GM19452 (cell line): ENCODE results near the gene B4GALNT3.

Source experiments
- ATAC-seq: cut with Tn5 transposase; IDR thresholded peaks from one replicate; pipeline ENCODE4 v1.9.1; 2021; ENCODE audit not compliant: unreplicated experiment

Gene B4GALNT3

DNA sequence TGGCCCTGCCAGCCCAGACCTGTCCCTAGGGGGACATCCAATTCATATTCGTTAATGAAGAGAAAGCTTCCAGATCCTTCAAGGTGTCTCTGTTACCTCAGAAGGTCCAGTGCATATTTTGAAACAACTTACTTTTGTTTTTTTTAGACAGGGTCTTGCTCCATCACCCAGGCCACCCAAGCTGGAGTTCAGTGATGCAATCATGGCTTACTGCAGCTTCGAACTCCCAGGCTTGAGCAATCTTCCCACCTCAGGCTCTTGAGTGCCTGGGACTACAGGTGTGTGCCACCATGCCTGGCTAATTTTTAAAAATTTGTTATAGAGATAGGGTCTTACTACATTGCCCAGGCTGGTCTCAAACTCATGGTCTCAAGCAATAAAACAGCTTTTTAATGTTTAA lies 48.4 kb downstream of the B4GALNT3 start:
- no peak for ATAC-seq

DNA sequence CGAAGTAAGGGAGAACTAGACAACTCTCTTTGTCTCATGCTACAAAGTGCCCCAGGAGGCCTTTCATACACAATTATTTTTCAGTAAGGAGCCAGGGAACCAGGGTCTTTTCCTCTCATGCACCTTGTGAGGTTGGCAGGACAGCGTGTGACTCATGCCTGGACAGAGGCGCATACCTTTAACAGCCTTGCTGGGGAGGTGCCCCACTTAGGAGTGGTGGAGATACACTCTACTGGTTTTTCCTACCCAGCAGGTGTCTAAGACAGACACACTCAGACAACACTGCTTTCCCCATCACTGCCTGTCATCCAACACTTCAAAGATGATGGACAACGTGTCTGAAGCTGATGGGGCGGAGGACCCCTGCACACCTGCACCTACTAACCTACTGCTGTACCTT lies 49.1 kb downstream of the B4GALNT3 start:
- no peak for ATAC-seq

DNA sequence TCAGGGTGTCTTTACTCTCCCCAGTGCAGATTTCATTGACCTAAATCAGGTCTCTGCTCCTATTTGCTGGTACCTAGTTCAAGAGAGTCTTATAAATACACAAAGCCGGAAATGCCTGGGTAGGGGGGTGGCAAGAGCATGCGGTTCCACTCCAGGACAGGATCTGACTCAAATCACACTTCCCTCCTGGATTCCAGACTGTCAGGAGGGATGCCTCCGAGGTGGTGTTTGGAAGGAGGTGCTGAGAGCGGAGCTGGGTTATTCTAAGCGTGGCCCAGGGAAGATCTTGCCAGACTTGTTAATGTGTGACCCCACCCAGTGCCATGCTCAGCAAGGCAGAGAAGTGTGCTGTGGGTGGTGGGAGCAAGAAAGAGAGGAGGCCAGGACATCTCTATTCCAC lies 49.8 kb downstream of the B4GALNT3 start:
- no peak for ATAC-seq

DNA sequence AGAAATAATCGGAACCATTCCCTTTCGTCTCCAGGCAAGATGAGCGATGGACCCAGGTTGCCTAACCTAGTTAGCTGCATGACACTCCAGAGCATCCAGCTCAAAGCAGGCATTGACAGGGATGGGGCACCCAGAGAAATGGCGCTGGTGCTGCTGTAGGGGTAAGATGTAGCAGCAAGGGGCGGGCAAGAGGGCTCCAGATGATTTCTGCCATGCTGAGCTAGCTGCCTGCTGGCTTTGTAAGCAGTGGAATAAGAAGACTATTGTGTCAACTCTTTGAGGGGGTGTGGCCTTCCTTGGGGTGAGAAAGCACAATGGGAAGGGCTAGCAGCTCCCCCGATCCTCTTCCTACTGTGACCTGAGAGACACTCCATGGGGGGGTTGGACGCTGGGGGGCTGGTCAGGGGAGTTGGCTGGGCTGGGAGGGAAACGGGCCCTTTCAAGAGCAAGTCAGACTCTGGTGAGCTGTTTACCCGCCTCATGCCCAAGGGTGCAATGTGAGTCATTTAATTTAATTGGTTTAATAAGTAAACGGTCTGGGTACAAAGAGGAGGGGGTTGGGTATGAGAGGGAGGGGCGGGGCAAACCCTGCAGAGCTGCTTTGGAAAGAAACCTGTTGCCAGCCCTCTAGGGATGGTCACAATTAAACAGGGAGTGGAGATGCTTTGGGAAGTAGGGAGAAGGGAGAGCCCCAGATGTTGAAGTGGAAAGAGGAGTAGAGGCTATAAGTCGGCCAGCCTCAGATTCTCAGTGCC lies 50.5 kb downstream of the B4GALNT3 start:
- ATAC-seq, result no peak

DNA sequence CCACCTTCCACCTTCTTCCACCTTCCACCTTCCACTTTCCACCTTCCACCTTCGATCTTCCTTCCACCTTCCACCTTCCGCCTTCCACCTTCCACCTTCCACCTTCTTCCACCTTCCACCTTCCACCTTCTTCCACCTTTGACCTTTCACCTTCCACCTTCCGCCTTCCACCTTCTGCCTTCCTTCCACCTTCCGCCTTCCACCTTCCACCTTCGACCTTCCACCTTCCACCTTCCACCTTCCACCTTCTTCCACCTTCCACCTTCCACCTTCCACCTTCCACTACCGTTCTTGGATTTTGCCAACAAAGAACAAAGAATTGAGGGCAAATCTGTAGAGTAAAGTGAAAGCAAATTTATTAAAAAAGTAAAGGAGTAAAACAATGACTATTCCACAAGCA lies 53.2 kb downstream of the B4GALNT3 start:
- no peak for ATAC-seq

DNA sequence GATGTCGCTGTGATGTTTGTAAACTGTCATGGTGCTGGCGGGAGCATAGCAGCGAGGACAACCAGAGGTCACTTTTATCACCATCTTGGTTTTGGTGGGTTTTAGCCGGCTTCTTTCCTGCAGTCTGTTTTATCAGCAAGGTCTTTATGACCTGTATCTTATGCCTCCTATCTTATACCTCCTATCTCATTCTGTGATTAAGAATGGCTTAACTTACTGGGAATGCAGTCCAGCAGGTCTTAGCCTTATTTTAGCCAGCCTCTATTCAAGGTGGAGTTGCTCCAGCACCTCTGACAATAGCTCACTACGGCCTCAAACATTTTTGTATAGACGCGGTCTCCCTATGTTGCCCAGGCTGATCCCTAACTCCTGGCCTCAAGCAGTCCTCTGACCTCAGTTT lies 53.7 kb downstream of the B4GALNT3 start:
- ATAC-seq, result no peak

DNA sequence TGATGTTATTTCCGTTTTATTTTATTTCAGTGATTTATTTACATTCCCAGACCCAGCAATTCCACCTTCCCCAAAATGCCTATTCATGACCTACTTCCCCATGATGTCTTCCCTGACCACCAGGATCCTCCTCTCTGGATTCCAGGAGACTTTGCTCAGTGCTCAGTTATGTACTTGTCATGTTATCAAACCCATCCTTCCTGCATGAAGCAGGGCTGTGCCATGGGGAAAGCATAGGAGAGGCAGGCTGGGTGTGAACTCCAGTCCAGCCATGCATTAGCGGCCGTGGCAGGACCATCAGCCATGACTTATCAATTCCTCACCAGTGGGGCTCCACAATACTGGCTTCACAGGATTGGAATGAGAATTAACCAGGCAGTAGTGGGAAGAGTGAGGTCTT lies 57.8 kb downstream of the B4GALNT3 start:
- no peak for ATAC-seq

DNA sequence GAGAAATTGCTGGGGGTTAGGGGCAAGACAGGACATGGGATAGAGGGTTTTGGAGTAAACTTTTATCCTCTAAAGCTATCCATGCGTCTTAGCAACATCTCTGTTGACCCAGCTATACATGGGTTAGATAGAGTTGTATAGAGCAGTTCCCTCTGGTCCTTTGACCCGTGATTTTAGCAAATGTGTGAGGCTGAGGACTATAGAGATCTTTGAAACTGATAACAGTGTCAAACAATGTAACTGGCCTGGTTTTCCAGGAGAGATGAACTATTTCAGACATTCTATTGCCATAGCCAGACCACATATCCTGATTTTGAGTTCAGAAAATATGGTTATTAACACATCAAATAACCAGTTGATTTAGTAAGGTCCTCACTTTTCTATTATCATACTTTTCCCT lies 60.4 kb downstream of the B4GALNT3 start:
- no peak for ATAC-seq

DNA sequence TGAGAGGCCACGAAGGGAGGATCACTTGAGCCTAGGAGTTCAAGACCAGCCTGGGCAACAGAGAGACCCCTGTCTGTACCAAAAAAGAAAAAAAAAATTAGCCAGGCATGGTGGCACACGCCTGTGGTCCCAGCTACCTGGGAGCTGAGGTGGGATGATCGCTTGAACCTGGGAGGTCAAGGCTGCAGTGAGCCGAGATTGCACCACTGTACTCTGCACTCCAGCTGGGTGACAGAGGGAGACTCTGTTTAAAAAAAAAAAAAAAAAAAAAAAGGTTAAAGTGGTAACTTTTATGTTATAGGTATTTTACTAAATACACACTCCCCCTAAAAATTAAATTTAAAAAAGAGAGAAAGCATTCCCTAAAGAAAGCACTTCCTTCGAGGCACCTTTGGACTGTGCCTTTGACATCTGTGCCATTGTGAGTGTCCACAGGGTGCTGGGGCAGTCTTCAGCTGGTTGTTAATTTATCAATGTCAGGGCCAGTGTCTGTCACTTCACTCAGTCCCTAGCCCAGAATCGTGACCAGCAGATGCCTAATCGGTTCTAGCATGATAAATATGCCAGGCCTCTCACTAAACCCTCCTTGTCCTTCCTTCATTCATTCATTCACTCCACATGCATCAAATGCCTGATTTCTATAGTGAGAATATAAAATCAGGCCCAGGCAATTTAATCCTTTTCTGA lies 63.1 kb downstream of the B4GALNT3 start:
- ATAC-seq, result no peak

DNA sequence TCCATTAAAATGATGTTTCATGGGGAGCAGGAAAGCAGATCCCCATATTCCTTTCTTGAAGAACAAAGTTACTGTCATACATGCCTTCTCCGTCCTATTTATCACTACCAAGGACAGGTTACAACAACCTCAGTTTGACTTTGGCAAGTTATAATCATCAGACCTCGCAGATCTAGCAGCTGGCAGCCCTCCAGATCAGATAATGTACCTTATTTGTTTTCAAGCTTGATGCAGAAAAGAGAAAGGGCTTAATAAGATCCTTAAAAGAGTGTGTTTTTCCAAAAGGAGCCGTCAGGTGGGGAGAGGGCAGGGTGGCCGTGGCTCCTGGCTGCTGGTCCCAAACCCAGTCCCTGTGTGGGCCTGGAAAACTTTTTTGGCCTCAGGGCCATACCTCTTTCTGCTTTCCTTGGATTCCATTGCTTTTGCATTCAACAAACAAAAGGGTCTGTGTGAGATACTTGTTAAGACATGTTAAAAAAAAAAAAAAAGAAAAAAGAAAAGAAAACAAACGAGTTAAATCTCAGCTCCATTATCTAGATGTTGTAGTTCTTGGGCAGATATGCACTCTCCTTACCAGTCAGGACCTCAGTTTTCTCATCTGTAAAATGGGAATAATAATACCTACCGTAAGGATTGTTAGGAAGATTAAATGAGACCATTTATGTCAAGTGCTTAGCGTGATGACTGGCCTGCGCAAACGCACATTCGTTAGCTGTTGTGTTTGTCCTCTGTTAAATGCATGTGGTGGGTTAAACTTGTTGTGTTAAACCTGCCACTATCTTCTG lies 64.6 kb downstream of the B4GALNT3 start:
- no peak for ATAC-seq

DNA sequence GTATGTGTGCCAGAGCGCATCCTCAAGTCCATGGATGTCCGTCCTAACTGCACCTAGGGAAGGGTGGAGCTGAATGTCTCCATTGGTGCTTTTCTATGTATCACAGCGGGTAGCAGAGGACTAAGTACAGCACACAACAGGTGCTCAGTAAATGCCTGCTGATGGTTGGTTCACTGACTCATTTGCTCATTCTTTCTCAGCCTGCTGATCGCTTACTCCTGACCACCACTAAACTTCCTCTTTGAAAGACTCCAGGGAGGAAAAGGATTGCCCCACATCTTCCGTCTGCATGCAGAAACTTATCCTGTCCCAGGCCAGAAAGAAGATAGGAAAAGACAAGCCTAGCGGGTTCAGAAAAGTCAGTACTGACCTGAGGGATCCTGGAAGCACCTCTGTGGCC lies 66.3 kb downstream of the B4GALNT3 start:
- ATAC-seq, result no peak

DNA sequence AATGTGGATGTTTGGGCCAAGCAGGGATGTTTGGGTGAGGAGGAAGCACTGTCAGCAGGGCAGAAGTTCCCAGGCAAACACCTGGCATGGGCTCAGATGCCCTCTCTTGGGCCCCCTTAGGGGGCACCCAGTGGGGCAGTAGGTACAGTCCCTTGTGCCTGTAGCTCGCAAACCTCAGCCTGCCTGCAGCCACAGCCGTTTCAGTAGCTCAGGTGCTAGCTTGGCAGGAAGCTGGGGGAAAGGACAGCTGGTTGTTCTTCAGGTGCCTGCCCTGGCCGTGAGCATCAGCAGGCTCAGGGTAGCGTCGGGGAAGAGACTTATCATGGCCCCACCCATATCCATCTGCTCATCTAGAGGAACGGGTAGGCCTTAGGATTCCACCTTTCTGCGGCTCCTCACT lies 67.5 kb downstream of the B4GALNT3 start:
- no peak for ATAC-seq

DNA sequence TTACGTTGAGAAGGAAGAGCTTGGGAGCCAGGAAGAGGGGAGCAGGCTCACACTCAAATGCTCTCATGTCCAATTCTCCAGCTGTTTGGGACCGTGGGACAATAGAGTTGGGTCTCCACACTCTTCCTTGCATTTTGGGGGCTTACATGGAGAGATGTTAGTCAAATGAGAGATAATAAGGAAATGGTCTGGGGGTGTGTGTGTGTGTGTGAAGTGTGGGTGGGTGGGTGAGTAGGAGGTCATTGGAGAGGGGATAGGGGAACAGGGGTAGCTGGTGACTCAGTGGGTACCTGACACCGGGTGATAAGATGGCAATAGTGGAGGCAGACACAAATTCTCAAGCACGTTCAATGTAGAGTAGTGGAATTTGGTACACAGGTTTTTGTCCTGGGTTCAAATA lies 68.0 kb downstream of the B4GALNT3 start:
- ATAC-seq, result no peak

DNA sequence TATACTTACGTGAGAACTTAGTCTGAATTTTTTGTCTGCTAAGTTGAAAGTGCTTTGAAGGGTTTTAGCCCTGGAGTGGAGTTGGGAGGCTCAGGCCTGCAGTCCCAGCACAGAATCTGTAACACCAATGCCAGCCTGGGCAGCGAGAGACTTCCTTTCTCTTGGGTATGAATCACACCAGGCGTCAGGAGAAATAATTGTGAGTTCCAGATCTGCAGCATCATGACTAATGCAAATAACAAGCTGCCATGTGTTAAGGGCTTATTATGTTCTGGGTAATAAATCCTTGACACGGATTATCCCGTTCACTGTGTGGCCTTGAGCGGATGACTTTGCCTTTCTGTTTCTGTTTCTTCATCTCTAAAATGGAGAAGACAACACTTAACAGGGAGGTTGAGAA lies 70.6 kb downstream of the B4GALNT3 start:
- ATAC-seq, result no peak

DNA sequence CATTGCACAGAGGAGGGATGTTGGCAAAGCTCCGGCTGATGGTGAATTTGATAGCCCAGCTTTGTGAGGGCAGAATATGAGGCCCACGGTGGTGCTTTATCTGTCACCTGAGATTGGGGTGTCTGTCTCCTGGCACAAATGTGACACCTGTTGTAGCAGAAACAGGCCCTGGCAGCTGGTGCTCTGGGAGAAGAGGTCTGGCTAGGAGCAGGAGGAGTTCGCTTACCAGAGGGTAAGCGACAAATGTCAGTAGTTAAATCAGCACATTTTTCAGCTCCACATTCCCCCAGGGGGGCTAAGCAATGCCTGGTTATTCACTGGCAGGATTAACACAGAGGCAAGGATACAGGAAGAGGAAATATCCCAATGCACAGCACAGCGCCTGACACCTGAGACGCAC lies 71.1 kb downstream of the B4GALNT3 start:
- no peak for ATAC-seq

DNA sequence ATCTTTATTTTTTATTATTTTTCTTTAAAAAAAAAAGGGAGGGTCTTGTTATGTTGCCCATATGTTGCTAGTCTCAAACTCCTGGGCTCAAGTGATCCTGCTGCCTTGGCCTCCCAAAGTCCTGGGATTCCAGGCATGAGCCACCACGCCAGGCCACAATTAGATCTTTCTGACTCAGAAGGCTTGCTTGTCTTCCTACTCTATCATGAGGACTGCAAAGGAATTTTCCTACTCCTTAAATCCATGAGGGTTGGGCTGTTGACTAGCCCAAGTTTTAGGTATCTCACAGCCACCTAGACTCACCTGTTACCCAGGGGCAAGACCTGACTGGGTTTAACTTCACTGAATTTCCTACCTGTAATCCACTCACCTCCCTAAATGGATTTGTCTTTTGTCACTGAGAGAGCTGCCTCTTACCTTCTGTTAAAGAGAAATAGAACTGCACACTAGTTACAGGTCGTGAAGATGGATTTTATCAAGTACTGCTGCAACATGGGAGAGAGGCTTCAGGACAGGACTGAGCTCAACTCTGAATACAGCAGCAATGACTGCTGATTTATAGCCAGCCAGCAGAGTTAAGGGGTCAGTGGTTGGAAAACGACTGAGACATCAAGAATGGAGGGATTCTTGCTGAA lies 72.3 kb downstream of the B4GALNT3 start:
- ATAC-seq, result no peak

DNA sequence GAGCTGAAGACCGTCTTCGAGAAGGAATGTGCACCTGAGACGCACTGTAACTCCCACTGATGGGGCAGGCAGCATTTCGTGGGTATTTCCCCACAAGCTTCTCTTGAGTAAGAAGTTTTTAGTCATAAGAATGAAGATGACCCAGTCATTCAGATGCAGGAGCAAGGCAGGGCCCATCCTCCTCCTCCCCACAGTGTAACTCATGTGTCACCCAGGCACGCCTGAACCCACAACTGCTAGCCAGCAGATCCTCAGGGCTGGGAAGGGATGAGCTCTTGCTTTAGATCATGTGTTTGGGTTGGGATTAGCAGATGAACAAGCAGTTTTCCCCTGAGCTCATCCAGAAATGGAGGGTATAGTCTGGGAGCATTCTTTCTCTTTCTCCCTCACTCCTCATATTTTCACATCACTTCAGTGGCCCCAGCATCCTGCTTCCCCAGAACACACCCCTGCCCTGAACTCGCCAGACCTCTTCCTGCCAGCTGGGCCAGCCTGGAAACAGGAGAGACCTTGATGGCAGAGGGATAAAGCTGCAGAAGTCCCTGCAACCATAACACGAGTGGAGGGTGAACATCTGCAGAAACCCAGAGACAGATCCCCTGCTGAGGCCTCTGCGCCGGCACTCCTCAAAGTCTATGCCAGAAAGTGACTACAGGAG lies 73.3 kb downstream of the B4GALNT3 start:
- no peak for ATAC-seq

DNA sequence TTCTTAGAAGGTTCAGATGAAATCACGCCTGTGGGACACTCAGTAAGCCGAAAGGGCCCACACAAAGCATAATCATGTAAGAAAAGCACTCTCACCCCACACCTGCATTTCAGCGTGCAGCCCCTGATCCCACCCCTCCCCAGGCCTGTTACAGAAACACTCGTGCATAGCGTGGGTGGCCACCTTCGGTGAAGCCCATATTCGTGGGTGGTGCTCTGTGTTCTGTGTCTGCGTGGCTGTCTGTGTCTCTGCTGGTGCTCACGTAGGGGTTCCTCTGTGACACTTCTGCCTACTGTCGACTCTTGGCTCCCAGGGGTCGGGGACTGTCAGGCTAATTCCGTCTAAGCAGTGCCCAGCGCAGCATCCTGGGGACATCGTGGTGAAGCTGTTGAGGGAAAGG lies 74.0 kb downstream of the B4GALNT3 start:
- no peak for ATAC-seq

DNA sequence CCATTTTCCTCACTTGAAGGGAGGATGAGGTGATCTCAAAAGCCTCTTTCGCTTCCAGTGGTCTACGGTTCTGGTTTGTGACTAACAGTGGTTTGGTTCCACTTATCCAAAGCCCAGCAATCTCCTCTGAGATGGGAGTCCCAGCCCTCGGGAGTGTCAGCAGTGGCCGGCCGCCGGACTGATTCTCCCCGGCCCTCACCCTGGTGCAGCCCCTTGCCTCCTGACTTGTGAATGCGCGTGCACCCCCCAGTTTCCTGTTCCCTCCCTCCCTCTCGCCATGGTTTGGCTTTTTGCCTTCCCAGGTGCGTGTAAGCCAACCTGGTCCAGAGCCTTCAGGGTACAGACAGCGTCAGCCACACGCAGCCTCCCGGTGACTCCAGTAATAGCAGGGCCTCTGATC lies 74.5 kb downstream of the B4GALNT3 start:
- no peak for ATAC-seq

DNA sequence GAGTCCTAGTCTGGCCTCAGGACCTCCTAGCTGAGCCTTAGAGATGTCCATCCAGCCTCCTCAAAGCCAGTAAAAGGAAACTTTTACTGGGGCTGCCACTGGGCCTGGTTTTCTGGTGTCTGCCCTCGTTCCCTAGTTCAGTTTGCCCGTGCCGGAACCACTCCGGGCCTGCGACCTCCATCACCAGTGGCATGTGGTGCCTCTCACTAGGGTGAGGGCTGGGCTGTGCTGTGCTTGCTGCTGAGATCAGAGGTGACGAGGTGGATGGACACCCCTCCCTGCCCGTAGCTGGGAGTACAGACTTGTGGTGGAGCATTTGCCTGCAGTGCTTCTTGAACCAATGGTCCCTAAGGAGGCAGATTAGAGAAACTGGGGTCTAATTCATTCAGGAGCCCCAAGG lies 75.7 kb downstream of the B4GALNT3 start:
- no peak for ATAC-seq

DNA sequence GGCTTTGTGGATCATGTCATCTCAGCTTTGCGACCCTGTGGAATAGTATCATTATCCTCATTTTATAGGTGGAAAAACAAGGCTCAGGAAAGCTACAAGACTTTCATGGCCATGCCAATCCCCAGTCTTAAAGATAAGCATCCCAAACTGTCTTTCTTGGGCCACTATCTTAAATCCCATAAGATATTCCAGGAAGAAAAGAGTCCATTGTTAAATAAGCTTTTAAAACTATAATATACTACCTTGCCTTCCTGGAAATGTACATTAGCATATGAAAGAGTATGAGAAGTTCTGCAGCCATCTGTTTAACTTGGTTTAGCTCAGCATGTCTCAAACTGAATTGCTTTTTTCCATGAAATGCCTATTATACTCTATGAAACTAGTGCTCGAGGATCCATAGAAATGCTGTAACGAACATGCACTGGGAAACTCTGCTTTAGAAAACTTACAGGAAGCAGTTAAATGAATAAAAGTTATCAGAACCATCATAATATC lies 77.1 kb downstream of the B4GALNT3 start:
- ATAC-seq, result no peak
